GM23248 (cell line): ENCODE data around the gene CPAMD8. TPM values are rescaled to one million over a fixed set of nuclear protein-coding genes. Genes with fewer than 3 reads are reported as not detected.

Experiments
- DNase-seq: peaks from one replicate; pipeline ENCODE4 v3.0.0-alpha.2; 2015
- H2AFZ ChIP-seq: fragments of 200-600 bp; sonication (generic); 2 replicates; pipeline ENCODE4 v1.6.1; 2016; ENCODE audit warnings: antibody characterized with exemption
- H3F3A ChIP-seq: fragments of 200-600 bp; sonication (generic); 2 replicates; pipeline ENCODE4 v1.6.1; 2016; ENCODE audit warnings: mild to moderate bottlenecking, antibody characterized with exemption, mixed run types; ENCODE audit not compliant: insufficient read depth
- H3K27ac ChIP-seq: fragments of 200-600 bp; sonication (generic); 2 replicates; pipeline ENCODE4 v1.5.1; 2016; ENCODE audit warnings: mild to moderate bottlenecking
- H3K27me3 ChIP-seq: fragments of 200-600 bp; sonication (generic); replicated peaks from 2 replicates; pipeline ENCODE4 v1.6.1; 2016; ENCODE audit warnings: mild to moderate bottlenecking; ENCODE audit not compliant: insufficient read depth
- H3K36me3 ChIP-seq: fragments of 200-600 bp; sonication (generic); 2 replicates; pipeline ENCODE4 v1.6.1; 2016; ENCODE audit warnings: low read depth, mild to moderate bottlenecking
- H3K4me1 ChIP-seq: fragments of 200-600 bp; sonication (generic); 2 replicates; pipeline ENCODE4 v1.6.1; 2016; ENCODE audit warnings: mild to moderate bottlenecking; ENCODE audit not compliant: insufficient read depth
- H3K4me2 ChIP-seq: fragments of 200-600 bp; sonication (generic); one replicate; pipeline ENCODE4 v1.6.1; 2016; ENCODE audit warnings: mild to moderate bottlenecking; ENCODE audit not compliant: unreplicated experiment
- H3K4me3 ChIP-seq: fragments of 200-600 bp; sonication (generic); 2 replicates; pipeline ENCODE4 v1.5.1; 2016; ENCODE audit warnings: mild to moderate bottlenecking
- H3K79me2 ChIP-seq: fragments of 200-600 bp; sonication (generic); 2 replicates; pipeline ENCODE4 v1.6.1; 2016; ENCODE audit warnings: mild to moderate bottlenecking; ENCODE audit not compliant: insufficient read depth
- H3K9ac ChIP-seq: fragments of 200-600 bp; sonication (generic); 2 replicates; pipeline ENCODE4 v1.6.1; 2016; ENCODE audit warnings: mild to moderate bottlenecking
- H3K9me2 ChIP-seq: fragments of 200-600 bp; sonication (generic); 2 replicates; pipeline ENCODE4 v1.6.1; 2016; ENCODE audit warnings: mixed run types, mild to moderate bottlenecking, moderate library complexity; ENCODE audit not compliant: insufficient read depth
- H3K9me3 ChIP-seq: fragments of 200-600 bp; sonication (generic); one replicate; pipeline ENCODE4 v1.6.1; 2017; ENCODE audit warnings: low read depth
- H4K20me1 ChIP-seq: fragments of 200-600 bp; sonication (generic); 2 replicates; pipeline ENCODE4 v1.6.0; 2016; ENCODE audit not compliant: insufficient read depth
- EZH2 ChIP-seq: fragments of 200-600 bp; sonication (generic); IDR thresholded peaks from 2 replicates; pipeline ENCODE4 v1.6.1; 2018; ENCODE audit warnings: antibody characterized with exemption, mild to moderate bottlenecking; ENCODE audit not compliant: insufficient read depth, poor library complexity, severe bottlenecking
- EZH2phosphoT487 ChIP-seq: fragments of 200-600 bp; sonication (generic); IDR thresholded peaks from 2 replicates; pipeline ENCODE4 v1.6.1; 2018; ENCODE audit warnings: antibody characterized with exemption, moderate library complexity, mild to moderate bottlenecking, low read depth; ENCODE audit not compliant: insufficient read depth
- WGBS, 2 experiments: methylation state at CpG; one replicate each; pipeline ENCODE4 v1.1.6; 2015 to 2017; ENCODE audit warnings: low lambda C conversion rate in 2 of 2, low coverage in 1 of 2; ENCODE audit errors: missing lambda C conversion rate in 2 of 2; 5-methylcytosine and 5-hydroxymethylcytosine counted together
- in situ Hi-C: fragments of 300-500 bp; cut with MboI; formaldehyde crosslinking; loops from 2 replicates; pipeline ENCODE4 v1.15.0; 2020
- polyA plus RNA-seq: library from polyadenylated mRNA; unstranded; fragments of >200 nt; fragmentation: Nextera tagmentation; extraction: Ambion mirVana; gene quantifications from 2 replicates; pipeline ENCODE4 v1.2.1, GENCODE V29; 2016
- total RNA-seq: library from RNA; depleted of rRNA; stranded (reverse); fragments of >200 nt; shearing (Covaris generic); gene quantifications from 2 replicates; pipeline ENCODE4 v1.2.3, GENCODE V29; 2014

The CPAMD8 gene
- total and polyA plus RNA-seq, 2 experiments from 2014 or later = 0.76 to 0.80 TPM

- Histone ChIP-seq H3K9me3 (no peaks in the 10 kb centered on the region), H4K20me1 (no peaks in the 10 kb centered on the region), H3F3A (no peaks in the 10 kb centered on the region), H3K79me2 (no peaks in the 10 kb centered on the region), H3K9me2 (no peaks in the 10 kb centered on the region), H3K27me3 (no peaks in the 10 kb centered on the region), H2AFZ (no peak overlapping the region), H3K36me3 (no peaks in the 10 kb centered on the region), H3K9ac (no peak overlapping the region), H3K4me1 (no peaks in the 10 kb centered on the region), H3K27ac (no peak overlapping the region), H3K4me3 (no peak overlapping the region), H3K4me2 (no peak overlapping the region)
- WGBS, 2 experiments = 90 to 93% methylated on average over 34 to 45 of the region's 48 CpGs
- in situ Hi-C loops = no loop called here
- no peak for DNase-seq
- TF ChIP-seq EZH2 (no peak), EZH2phosphoT487 (no peak)
Observed at GRCh38 chr19:16889883-16890460, 136.6 kb downstream of the CPAMD8 start.

- no peak for DNase-seq
- in situ Hi-C loops = no loop called here
- H3K27ac ChIP-seq = no peak overlapping the region
- H3K9me2 ChIP-seq = no peaks in the 10 kb centered on the region
- H3K4me2 ChIP-seq = no peak overlapping the region
- H3K79me2 ChIP-seq = no peaks in the 10 kb centered on the region
- H3K4me3 ChIP-seq = no peak overlapping the region
- no peaks in the 10 kb centered on the region for H3F3A ChIP-seq
- no peaks in the 10 kb centered on the region for H3K27me3 ChIP-seq
- no peak overlapping the region for H2AFZ ChIP-seq
- no peaks in the 10 kb centered on the region for H3K4me1 ChIP-seq
- no peak for TF ChIP-seq EZH2
- TF ChIP-seq EZH2phosphoT487 = no peak
- 52 to 65% methylated on average over 12 to 19 of the region's 22 CpGs for WGBS, 2 experiments
- no peaks in the 10 kb centered on the region for H4K20me1 ChIP-seq
- H3K9me3 ChIP-seq = no peaks in the 10 kb centered on the region
- no peaks in the 10 kb centered on the region for H3K36me3 ChIP-seq
- H3K9ac ChIP-seq = no peak overlapping the region
Observed at GRCh38 chr19:16889366-16889882, 137.2 kb downstream of the CPAMD8 start.

DNA sequence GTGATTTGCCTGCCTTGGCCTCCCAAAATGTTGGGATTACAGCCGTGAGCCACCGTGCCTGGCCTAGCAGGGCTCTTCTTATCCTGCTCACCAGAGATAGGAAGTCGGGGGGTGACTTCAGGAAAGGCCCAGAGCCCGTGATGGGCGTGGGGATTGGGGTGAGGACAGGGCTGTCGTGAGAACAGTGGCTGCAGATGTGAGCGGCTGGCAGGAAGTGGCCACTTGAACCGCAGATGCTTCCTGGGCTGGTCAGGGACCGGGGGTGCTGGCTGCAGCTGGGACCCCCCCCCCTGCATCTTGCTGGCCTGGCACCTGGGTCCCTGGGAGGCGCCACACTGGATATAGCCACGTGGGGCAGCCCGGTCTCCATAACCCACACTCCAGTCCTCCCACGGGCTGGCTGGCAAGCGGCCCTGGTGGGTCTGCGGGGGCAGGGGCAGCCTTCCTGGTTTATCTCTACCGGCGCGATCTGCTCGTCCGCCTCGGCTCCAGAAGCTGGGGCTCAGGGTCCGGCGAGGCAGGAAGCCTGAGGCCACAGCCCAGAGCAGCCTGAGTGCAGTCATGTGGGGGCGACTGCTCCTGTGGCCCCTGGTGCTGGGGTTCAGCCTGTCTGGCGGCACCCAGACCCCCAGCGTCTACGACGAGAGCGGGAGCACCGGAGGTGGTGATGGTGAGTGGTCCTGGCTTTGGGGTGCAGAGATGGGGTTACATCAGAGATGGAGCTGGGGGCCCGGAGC lies 137.8 kb downstream of the CPAMD8 start, which contains the start of gene F2RL3:
F2RL3 (plus strand) TSS at position 371 of the 737 bp plus-strand sequence; CDS start at position 562, 191 bp downstream.
- no peaks in the 10 kb centered on the region for H3K27me3 ChIP-seq
- H4K20me1 ChIP-seq = no peaks in the 10 kb centered on the region
- TF ChIP-seq EZH2phosphoT487 = no peak
- TF ChIP-seq EZH2 = no peak
- no peaks in the 10 kb centered on the region for H3K79me2 ChIP-seq
- H3K27ac ChIP-seq = no peak within 1 kb of the TSS
- H3K4me2 ChIP-seq = no peak within 1 kb of the TSS
- H2AFZ ChIP-seq = no peak within 1 kb of the TSS
- H3K4me3 ChIP-seq = no peak within 1 kb of the TSS
- WGBS, 2 experiments = 37 to 38% methylated on average over 30 to 31 of the region's 31 CpGs
- no peaks in the 10 kb centered on the region for H3K36me3 ChIP-seq
- H3K9ac ChIP-seq = no peak within 1 kb of the TSS
- no peaks in the 10 kb centered on the region for H3F3A ChIP-seq
- no peaks in the 10 kb centered on the region for H3K9me2 ChIP-seq
- in situ Hi-C loops = no loop called here
- no peaks in the 10 kb centered on the region for H3K4me1 ChIP-seq
- DNase-seq = peak; percentile 23
- H3K9me3 ChIP-seq = no peaks in the 10 kb centered on the region

GRCh38 chr19:16887353-16888265 lies 139.0 kb downstream of the CPAMD8 start:
- H4K20me1 ChIP-seq = no peaks in the 10 kb centered on the region
- H3K4me3 ChIP-seq = no peak overlapping the region
- TF ChIP-seq EZH2phosphoT487 (no peak), EZH2 (no peak)
- H3K36me3 ChIP-seq = no peaks in the 10 kb centered on the region
- H3K4me1 ChIP-seq = no peaks in the 10 kb centered on the region
- H3K9me3 ChIP-seq = no peaks in the 10 kb centered on the region
- in situ Hi-C loops = no loop called here
- H3K9me2 ChIP-seq = no peaks in the 10 kb centered on the region
- H3F3A ChIP-seq = no peaks in the 10 kb centered on the region
- no peak overlapping the region for H3K4me2 ChIP-seq
- DNase-seq = no peak
- no peaks in the 10 kb centered on the region for H3K27me3 ChIP-seq
- no peak overlapping the region for H3K27ac ChIP-seq
- no peaks in the 10 kb centered on the region for H3K79me2 ChIP-seq
- WGBS, 2 experiments = 60 to 64% methylated on average over 16 to 17 of the region's 17 CpGs
- no peak overlapping the region for H2AFZ ChIP-seq
- no peak overlapping the region for H3K9ac ChIP-seq
